Upper lobe of left lung (tissue), 6 donors: Measurements from ENCODE around the gene TMEM167A. TPM values are rescaled to one million over a fixed set of nuclear protein-coding genes. Genes with fewer than 3 reads are reported as not detected.

Source experiments
- ATAC-seq, 2 donors: fragments of 200-7000 bp; cut with Tn5 transposase; one replicate each; pipeline ENCODE4 v1.9.1; 2022; ENCODE audit warnings: mild to moderate bottlenecking in 2 of 2, moderate library complexity in 2 of 2; ENCODE audit not compliant: low FRiP score in 2 of 2
- DNase-seq, 2 donors: peaks; one replicate each; pipeline ENCODE4 v3.0.0-alpha.2; 2019 to 2020
- H3K27ac ChIP-seq, 4 donors: fragments of 200-600 bp; sonication (generic); one replicate each; pipeline ENCODE4 v1.5.1; 2016 to 2019
- H3K27me3 ChIP-seq, 4 donors: fragments of 200-600 bp; sonication (generic); one replicate each; pipeline ENCODE4 v1.5.1; 2017 to 2019
- H3K36me3 ChIP-seq, 4 donors: fragments of 200-600 bp; sonication (generic); one replicate each; pipeline ENCODE4 v1.5.1; 2016 to 2019
- H3K4me1 ChIP-seq, 4 donors: fragments of 200-600 bp; sonication (generic); one replicate each; pipeline ENCODE4 v1.5.1; 2018 to 2019
- H3K4me3 ChIP-seq, 4 donors: fragments of 200-600 bp; sonication (generic); one replicate each; pipeline ENCODE4 v1.5.1; 2017 to 2019; ENCODE audit warnings: mild to moderate bottlenecking in 2 of 4, moderate library complexity in 1 of 4
- H3K9me3 ChIP-seq, 4 donors: fragments of 200-600 bp; sonication (generic); one replicate each; pipeline ENCODE4 v1.5.1; 2018 to 2019
- EP300 ChIP-seq, 4 donors: sonication (generic); formaldehyde crosslinking; IDR thresholded peaks; one replicate each; pipeline ENCODE4 v1.5.1; 2017; ENCODE audit warnings: antibody characterized with exemption in 4 of 4, control low read depth in 2 of 4
- POLR2A ChIP-seq, 4 donors: fragments of 450-650 bp; IDR thresholded peaks; one replicate each; pipeline ENCODE4 v1.5.1; 2016 to 2017; ENCODE audit warnings: antibody characterized with exemption in 4 of 4, mild to moderate bottlenecking in 2 of 4
- POLR2AphosphoS5 ChIP-seq, 2 donors: sonication (generic); formaldehyde crosslinking; IDR thresholded peaks; one replicate each; pipeline ENCODE4 v1.5.1; 2017; ENCODE audit warnings: antibody characterized with exemption in 2 of 2
- WGBS, 2 donors: methylation state at CpG; one replicate each; pipeline ENCODE4 v1.1.5; 2017 to 2018; 5-methylcytosine and 5-hydroxymethylcytosine counted together
- total RNA-seq, 6 donors: library from RNA; depleted of rRNA in 4 of 6; stranded (reverse); fragments of >200 nt in 4 of 6; gene quantifications; one replicate each; pipeline versions ENCODE4 v1.1.0 to v1.2.1, GENCODE V29; 2016 to 2021
- TF ChIP-seq, protein P1 (sequence below), 6 experiments: fragments of 450-650 bp in 4 of 6; fragments of 200-600 bp in 2 of 6; sonication (generic) in 2 of 6; IDR thresholded peaks; one replicate each; pipeline ENCODE4 v1.5.1; 2016 to 2019; ENCODE audit warnings: antibody characterized with exemption in 6 of 6
- donor health status: DM: no; HTN: no; CAD: no; lungs with moderate emphysema.
- donor health status: DM: no; HTN: yes; CAD: no; lungs with severe emphysema.

The TMEM167A gene
- total RNA-seq, 6 donors from 2014 or later: 14.3 to 81.2 (median 53.1) TPM

DNA sequence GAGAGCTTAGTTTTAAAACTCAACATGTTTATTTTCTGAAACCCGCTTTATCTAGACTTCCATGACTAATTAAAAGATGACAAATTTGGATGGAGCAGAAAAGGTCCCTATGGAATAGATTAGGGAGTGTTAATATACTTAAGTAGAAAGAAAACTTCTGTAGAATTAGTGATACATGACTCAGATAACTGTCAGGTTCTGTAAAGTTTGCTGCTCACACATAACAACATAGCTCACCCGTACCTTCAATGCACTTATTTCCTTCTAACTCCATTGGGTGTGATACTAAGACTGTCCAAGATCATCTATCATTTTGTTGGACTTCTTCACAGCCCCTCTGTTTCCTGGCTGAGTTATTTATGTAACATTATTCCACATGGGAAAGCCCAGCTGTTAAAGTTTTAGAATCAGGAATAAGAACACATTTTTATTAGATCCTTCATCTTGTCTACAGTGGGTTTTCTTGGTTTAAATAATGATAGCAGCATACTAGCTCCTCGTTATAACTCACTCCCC, 27.8 kb downstream of the TMEM167A start:
- H3K4me3 ChIP-seq: no peak overlapping the region
- peaks cover 0 to 6% (median 1%) of the 10 kb centered on the region in 4 donors for H3K36me3 ChIP-seq
- 80 to 82% methylated on average over 3 of the region's 3 CpGs for WGBS, 2 donors
- ATAC-seq (peak in 1 of 2 donors; percentile 50), DNase-seq (no peak)
- no peaks in the 10 kb centered on the region for H3K4me1 ChIP-seq
- no peak for TF ChIP-seq POLR2AphosphoS5 (IDR thresholded peaks at IDR 0.05)
- TF ChIP-seq, protein P1, sequence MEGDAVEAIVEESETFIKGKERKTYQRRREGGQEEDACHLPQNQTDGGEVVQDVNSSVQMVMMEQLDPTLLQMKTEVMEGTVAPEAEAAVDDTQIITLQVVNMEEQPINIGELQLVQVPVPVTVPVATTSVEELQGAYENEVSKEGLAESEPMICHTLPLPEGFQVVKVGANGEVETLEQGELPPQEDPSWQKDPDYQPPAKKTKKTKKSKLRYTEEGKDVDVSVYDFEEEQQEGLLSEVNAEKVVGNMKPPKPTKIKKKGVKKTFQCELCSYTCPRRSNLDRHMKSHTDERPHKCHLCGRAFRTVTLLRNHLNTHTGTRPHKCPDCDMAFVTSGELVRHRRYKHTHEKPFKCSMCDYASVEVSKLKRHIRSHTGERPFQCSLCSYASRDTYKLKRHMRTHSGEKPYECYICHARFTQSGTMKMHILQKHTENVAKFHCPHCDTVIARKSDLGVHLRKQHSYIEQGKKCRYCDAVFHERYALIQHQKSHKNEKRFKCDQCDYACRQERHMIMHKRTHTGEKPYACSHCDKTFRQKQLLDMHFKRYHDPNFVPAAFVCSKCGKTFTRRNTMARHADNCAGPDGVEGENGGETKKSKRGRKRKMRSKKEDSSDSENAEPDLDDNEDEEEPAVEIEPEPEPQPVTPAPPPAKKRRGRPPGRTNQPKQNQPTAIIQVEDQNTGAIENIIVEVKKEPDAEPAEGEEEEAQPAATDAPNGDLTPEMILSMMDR (IDR thresholded peaks at IDR 0.05): no peak
- no peak for TF ChIP-seq EP300 (IDR thresholded peaks at IDR 0.05)
- no peak for TF ChIP-seq POLR2A (IDR thresholded peaks at IDR 0.05)
- no peaks in the 10 kb centered on the region for H3K9me3 ChIP-seq
- no peak overlapping the region for H3K27ac ChIP-seq
- no peaks in the 10 kb centered on the region for H3K27me3 ChIP-seq

DNA sequence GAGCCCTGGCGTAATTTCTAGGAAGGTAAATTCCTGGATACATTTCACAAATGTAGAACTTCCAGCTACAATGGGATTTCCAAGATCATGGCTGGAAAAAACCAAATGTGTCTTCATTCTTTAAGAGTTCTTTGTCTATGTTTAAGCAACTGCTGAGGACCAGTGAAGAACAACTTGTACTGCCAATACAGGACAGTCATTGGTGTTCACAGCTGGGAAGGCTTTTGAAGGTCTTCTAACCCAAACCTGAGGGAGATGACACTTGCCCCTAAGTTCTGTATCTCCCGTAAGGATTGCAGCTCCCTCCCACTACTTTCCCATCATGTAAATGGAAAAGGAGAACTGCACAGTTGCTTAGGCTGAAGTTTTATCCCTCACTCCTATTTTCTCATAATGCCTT, 28.4 kb downstream of the TMEM167A start:
- no peak for DNase-seq
- Histone ChIP-seq H3K36me3 (peaks cover 0 to 6% (median 1%) of the 10 kb centered on the region in 4 donors), H3K4me1 (no peaks in the 10 kb centered on the region), H3K27ac (no peak overlapping the region), H3K4me3 (no peak overlapping the region), H3K9me3 (no peaks in the 10 kb centered on the region), H3K27me3 (no peaks in the 10 kb centered on the region)
- 90 to 97% methylated on average over 2 of the region's 2 CpGs for WGBS, 2 donors
- TF ChIP-seq POLR2A (IDR thresholded peaks at IDR 0.05) (no peak), POLR2AphosphoS5 (IDR thresholded peaks at IDR 0.05) (no peak), EP300 (IDR thresholded peaks at IDR 0.05) (no peak)
- TF ChIP-seq, protein P1 (IDR thresholded peaks at IDR 0.05): no peak
- peak in 1 of 2 donors; percentile 12 for ATAC-seq

DNA sequence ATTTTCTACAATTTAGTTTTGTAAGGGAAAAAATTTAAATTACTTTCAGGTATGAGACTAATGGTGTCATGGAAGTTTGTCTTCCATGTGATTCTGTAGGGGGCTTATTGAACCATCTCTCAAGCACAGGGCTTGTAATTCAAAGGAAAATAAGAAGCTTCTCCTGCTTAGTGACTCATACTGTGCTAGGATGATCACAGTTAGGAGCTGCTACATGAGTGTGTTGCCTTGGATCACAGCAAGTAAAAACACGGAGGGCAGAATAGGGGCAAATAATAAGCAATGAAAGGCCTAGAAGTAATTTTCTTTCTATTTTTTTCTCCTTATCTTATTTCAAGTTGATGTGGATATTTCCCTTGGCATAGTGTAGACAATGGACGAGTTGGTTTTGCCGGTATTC, 28.9 kb downstream of the TMEM167A start:
- Histone ChIP-seq H3K27ac (no peak overlapping the region), H3K9me3 (no peaks in the 10 kb centered on the region), H3K4me1 (no peaks in the 10 kb centered on the region), H3K27me3 (no peaks in the 10 kb centered on the region), H3K4me3 (no peak overlapping the region), H3K36me3 (peaks cover 0 to 6% (median 1%) of the 10 kb centered on the region in 4 donors)
- TF ChIP-seq POLR2AphosphoS5 (IDR thresholded peaks at IDR 0.05): no peak
- TF ChIP-seq, protein P1 (IDR thresholded peaks at IDR 0.05): no peak
- no peak for TF ChIP-seq POLR2A (IDR thresholded peaks at IDR 0.05)
- TF ChIP-seq EP300 (IDR thresholded peaks at IDR 0.05): no peak
- whole genome bisulfite sequencing, 2 donors: 85 to 86% methylated on average over 3 of the region's 3 CpGs
- DNase-seq (no peak), ATAC-seq (no peak)

DNA sequence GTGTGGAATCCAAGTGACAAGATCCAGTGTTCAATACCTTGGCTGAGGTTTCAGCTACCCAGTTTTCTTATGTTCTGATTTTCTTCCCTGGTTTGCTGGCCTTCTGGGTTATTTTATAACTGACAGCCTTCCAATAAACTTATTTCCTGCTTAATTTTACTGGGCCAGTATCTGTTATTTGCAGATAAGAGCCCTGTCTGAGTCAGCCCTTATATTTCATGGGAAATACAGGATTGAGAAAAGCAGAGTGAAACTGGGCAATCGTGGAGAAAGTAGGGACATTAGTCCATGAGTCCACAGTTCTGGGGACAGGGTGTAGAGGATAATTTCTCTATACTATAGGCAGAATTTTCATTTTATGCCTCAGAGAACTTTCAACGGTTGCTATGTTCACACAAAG, 32.3 kb downstream of the TMEM167A start:
- H3K27ac ChIP-seq: no peak overlapping the region
- WGBS, 2 donors: 74 to 80% methylated on average over 2 of the region's 2 CpGs
- TF ChIP-seq POLR2A (IDR thresholded peaks at IDR 0.05): no peak
- no peak for TF ChIP-seq POLR2AphosphoS5 (IDR thresholded peaks at IDR 0.05)
- TF ChIP-seq, protein P1 (IDR thresholded peaks at IDR 0.05): no peak
- TF ChIP-seq EP300 (IDR thresholded peaks at IDR 0.05): no peak
- no peaks in the 10 kb centered on the region for H3K4me1 ChIP-seq
- ATAC-seq: no peak
- no peak overlapping the region for H3K4me3 ChIP-seq
- no peaks in the 10 kb centered on the region for H3K36me3 ChIP-seq
- DNase-seq: no peak
- H3K9me3 ChIP-seq: no peaks in the 10 kb centered on the region
- H3K27me3 ChIP-seq: no peaks in the 10 kb centered on the region

DNA sequence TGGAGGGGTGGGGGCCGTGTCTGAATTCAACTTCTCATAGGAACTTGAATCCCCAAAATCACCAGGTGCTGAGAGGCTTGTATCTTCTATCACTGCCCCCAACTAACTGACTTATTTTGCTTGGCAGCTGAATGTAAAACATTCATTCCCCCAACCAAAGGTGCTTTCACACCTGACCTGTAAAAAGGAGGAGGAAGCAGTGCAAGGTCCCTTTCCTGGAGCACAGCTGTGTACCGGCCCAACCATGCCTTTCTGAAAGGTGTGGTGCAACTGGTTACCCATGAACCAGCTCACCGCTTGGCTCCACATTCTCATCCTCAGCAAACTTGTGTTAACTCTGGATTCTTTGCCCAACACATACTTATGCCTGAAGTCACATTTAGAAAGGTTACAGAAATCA, 34.7 kb downstream of the TMEM167A start:
- Histone ChIP-seq H3K27ac (no peak overlapping the region), H3K36me3 (no peaks in the 10 kb centered on the region), H3K9me3 (no peaks in the 10 kb centered on the region), H3K4me1 (no peaks in the 10 kb centered on the region), H3K27me3 (no peaks in the 10 kb centered on the region), H3K4me3 (no peak overlapping the region)
- TF ChIP-seq POLR2A (IDR thresholded peaks at IDR 0.05) (no peak), EP300 (IDR thresholded peaks at IDR 0.05) (no peak), POLR2AphosphoS5 (IDR thresholded peaks at IDR 0.05) (no peak)
- TF ChIP-seq, protein P1 (IDR thresholded peaks at IDR 0.05): no peak
- ATAC-seq (no peak), DNase-seq (no peak)
- WGBS, 2 donors: 89 to 92% methylated on average over 3 of the region's 3 CpGs
